SK-N-MC (cell line): ENCODE measurements around the gene PIH1D2.
"Not testable (repeated sequence)": the region's sequence is repeated elsewhere in the genome, so short reads cannot be mapped to it uniquely, and the experiment has no call there.

Experiments
- DNase-seq: peaks from one replicate; pipeline ENCODE4 v3.0.0-alpha.2; 2011; ENCODE audit warnings: low read depth, low spot score
- H3K27ac ChIP-seq: fragments of 200-600 bp; sonication (generic); 2 replicates; pipeline ENCODE4 v1.5.1; 2016; ENCODE audit warnings: mixed run types
- H3K36me3 ChIP-seq: fragments of 200-600 bp; sonication (generic); 2 replicates; pipeline ENCODE4 v1.6.1; 2017; ENCODE audit warnings: antibody characterized with exemption, low read length, mixed read lengths; ENCODE audit not compliant: insufficient read depth
- H3K4me3 ChIP-seq: fragments of 200-600 bp; sonication (generic); 2 replicates; pipeline ENCODE4 v1.5.1; 2016
- H3K9ac ChIP-seq: fragments of 200-600 bp; sonication (generic); 2 replicates; pipeline ENCODE4 v1.8.0; 2017; ENCODE audit warnings: mixed run types, mixed read lengths; ENCODE audit not compliant: insufficient read length
- H3K9me3 ChIP-seq: fragments of 200-600 bp; sonication (generic); 2 replicates; pipeline ENCODE4 v1.6.1; 2017; ENCODE audit warnings: low read depth, mild to moderate bottlenecking, antibody characterized with exemption, low read length, moderate library complexity, mixed read lengths
- EZH2 ChIP-seq: fragments of 200-600 bp; sonication (generic); IDR thresholded peaks from one replicate; pipeline ENCODE4 v1.6.1; 2017; ENCODE audit warnings: antibody characterized with exemption
- FOXP2 ChIP-seq: optimal IDR thresholded peaks from 2 replicates; pipeline ENCODE3; 2011; ENCODE audit warnings: mild to moderate bottlenecking, moderate library complexity; ENCODE audit not compliant: insufficient read depth; ENCODE audit errors: extremely low read length, control extremely low read depth
- POLR2AphosphoS5 ChIP-seq: IDR thresholded peaks from 2 replicates; pipeline ENCODE4 v1.6.1; 2012; ENCODE audit warnings: mild to moderate bottlenecking, low read depth, low read length, borderline replicate concordance

PIH1D2 gene

GRCh38 chr11:112044961-112045360 lies 28.9 kb downstream of the PIH1D2 start:
- peaks cover 86% of the 10 kb centered on the region for H3K36me3 ChIP-seq
- H3K9ac ChIP-seq: no peak overlapping the region
- H3K4me3 ChIP-seq: no peak overlapping the region
- TF ChIP-seq EZH2 (no peak), FOXP2 (no peak), POLR2AphosphoS5 (no peak)
- H3K27ac ChIP-seq: no peak overlapping the region
- H3K9me3 ChIP-seq: no peaks in the 10 kb centered on the region
- DNase-seq: no peak

- Histone ChIP-seq H3K27ac (no peak overlapping the region), H3K36me3 (peaks cover 79% of the 10 kb centered on the region), H3K4me3 (no peak overlapping the region), H3K9me3 (no peaks in the 10 kb centered on the region), H3K9ac (no peak overlapping the region)
- no peak for TF ChIP-seq EZH2
- TF ChIP-seq FOXP2: no peak
- TF ChIP-seq POLR2AphosphoS5: no peak
- DNase-seq: no peak
These were observed 30.9 kb downstream of the PIH1D2 start for GRCh38 chr11:112042961-112043304.

- H3K27ac ChIP-seq: no peak overlapping the region
- TF ChIP-seq POLR2AphosphoS5: no peak
- no peak for TF ChIP-seq FOXP2
- no peak for TF ChIP-seq EZH2
- H3K9me3 ChIP-seq: no peaks in the 10 kb centered on the region
- no peak overlapping the region for H3K9ac ChIP-seq
- no peak overlapping the region for H3K4me3 ChIP-seq
- no peak for DNase-seq
- H3K36me3 ChIP-seq: peaks cover 79% of the 10 kb centered on the region
These were observed 31.5 kb downstream of the PIH1D2 start for GRCh38 chr11:112042161-112042960.

- TF ChIP-seq POLR2AphosphoS5 (no peak), FOXP2 (no peak), EZH2 (no peak)
- no peak for DNase-seq
- peaks cover 66% of the 10 kb centered on the region for H3K36me3 ChIP-seq
These were observed 36.3 kb downstream of the PIH1D2 start for GRCh38 chr11:112037527-112037926.

GRCh38 chr11:112033902-112034301 lies 39.9 kb downstream of the PIH1D2 start:
- Histone ChIP-seq H3K9me3 (no peaks in the 10 kb centered on the region), H3K9ac (no peak overlapping the region), H3K27ac (no peak overlapping the region), H3K36me3 (peaks cover 67% of the 10 kb centered on the region), H3K4me3 (no peak overlapping the region)
- TF ChIP-seq EZH2 (no peak), FOXP2 (no peak), POLR2AphosphoS5 (no peak)
- no peak for DNase-seq

More at GRCh38 chr11:112037527-112037926, 36.3 kb downstream of the PIH1D2 start:
- Histone ChIP-seq H3K9ac (no peak overlapping the region), H3K4me3 (no peak overlapping the region), H3K9me3 (no peaks in the 10 kb centered on the region), H3K27ac (no peak overlapping the region)

GRCh38 chr11:112029460-112029859 lies 44.4 kb downstream of the PIH1D2 start:
- Histone ChIP-seq H3K9me3 (no peaks in the 10 kb centered on the region), H3K9ac (no peak overlapping the region), H3K4me3 (no peak overlapping the region), H3K27ac (no peak overlapping the region), H3K36me3 (peaks cover 54% of the 10 kb centered on the region)
- TF ChIP-seq EZH2 (no peak), FOXP2 (no peak), POLR2AphosphoS5 (no peak)
- DNase-seq: no peak

- H3K27ac ChIP-seq, H3K9ac ChIP-seq, H3K9me3 ChIP-seq, H3K4me3 ChIP-seq, DNase-seq: not testable (repeated sequence)
- H3K36me3 ChIP-seq: peaks cover 37% of the 10 kb centered on the region
These were observed 46.9 kb downstream of the PIH1D2 start for GRCh38 chr11:112026784-112027410.

GRCh38 chr11:112025707-112026106 lies 48.1 kb downstream of the PIH1D2 start:
- Histone ChIP-seq H3K36me3 (peaks cover 29% of the 10 kb centered on the region), H3K27ac (peak overlapping the region; percentile 69), H3K4me3 (peak overlapping the region; percentile 82), H3K9ac (peak overlapping the region; percentile 96), H3K9me3 (no peaks in the 10 kb centered on the region)
- TF ChIP-seq EZH2: no peak
- no peak for TF ChIP-seq FOXP2
- no peak for TF ChIP-seq POLR2AphosphoS5
- no peak for DNase-seq
